K562 treated with DMSO at 1 percent for 4 hours (cell line): ENCODE data around the gene DMRT2. TPM values are rescaled to one million over a fixed set of nuclear protein-coding genes. Genes with fewer than 3 reads are reported as not detected.

Source experiments
- total RNA-seq: library from RNA; unstranded; fragments of 300-600 nt; gene quantifications from 2 replicates; pipeline ENCODE4 v1.2.3, GENCODE V29; 2022; ENCODE audit not compliant: insufficient read depth

Gene DMRT2
- not detected in 2 replicates for total RNA-seq

GRCh38 chr9:1050125-1050895 lies at the start of gene DMRT2:
TSS of gene DMRT2 (plus strand) at chr9:1050357. CDS start at chr9:1051614, 1,257 bp downstream.

Other genes starting within 250 kb of the DMRT2 start
- not detected in 2 replicates for gene DMRT1, start 208.7 kb upstream of the DMRT2 start, total RNA-seq
- gene DMRT3, start 73.7 kb upstream of the DMRT2 start, total RNA-seq, result not detected in 2 replicates